ENCODE results near the gene CYP3A7. TPM values are rescaled to one million over a fixed set of nuclear protein-coding genes. Genes with fewer than 3 reads are reported as not detected.

The CYP3A7 gene
- total and polyA plus RNA-seq, 12 donors = not detected

GRCh38 chr7:99733448-99733847 is 1.5 kb downstream of the CYP3A7 start:
- TF ChIP-seq CTCF (IDR thresholded peaks at IDR 0.05) = peak in 2 of 9 donors; percentile 12 to 32
- Histone ChIP-seq H3K4me3 (no peak overlapping the region), H3K27me3 (no peaks in the 10 kb centered on the region), H3K9me3 (no peaks in the 10 kb centered on the region), H3K36me3 (peaks cover 0 to 13% (median 0%) of the 10 kb centered on the region in 9 donors), H3K27ac (no peak overlapping the region), H3K4me1 (no peaks in the 10 kb centered on the region)
- WGBS, 2 donors = 92 to 94% methylated on average over 2 of the region's 2 CpGs
- intact Hi-C loops (cut with DNase I) = loop anchor here in 1 of 10 donors (2.0 kb wide), 1 partner anchor 47 kb away; no protein-coding TSS in a partner anchor
- DNase-seq (no peak), ATAC-seq (no peak)

- Histone ChIP-seq H3K36me3 (peaks cover 0 to 12% (median 0%) of the 10 kb centered on the region in 9 donors), H3K4me1 (no peaks in the 10 kb centered on the region), H3K27ac (no peak overlapping the region), H3K4me3 (no peak overlapping the region), H3K9me3 (no peaks in the 10 kb centered on the region), H3K27me3 (no peaks in the 10 kb centered on the region)
- ATAC-seq (no peak), DNase-seq (no peak)
- TF ChIP-seq CTCF (IDR thresholded peaks at IDR 0.05) = no peak
- WGBS, 2 donors = 85 to 89% methylated on average over 3 of the region's 3 CpGs
- intact Hi-C loops (cut with DNase I) = loop anchor here in 1 of 10 donors (2.0 kb wide), 1 partner anchor 48 kb away; no protein-coding TSS in a partner anchor
Observed at GRCh38 chr7:99733003-99733402, 2.0 kb downstream of the CYP3A7 start.

DNA sequence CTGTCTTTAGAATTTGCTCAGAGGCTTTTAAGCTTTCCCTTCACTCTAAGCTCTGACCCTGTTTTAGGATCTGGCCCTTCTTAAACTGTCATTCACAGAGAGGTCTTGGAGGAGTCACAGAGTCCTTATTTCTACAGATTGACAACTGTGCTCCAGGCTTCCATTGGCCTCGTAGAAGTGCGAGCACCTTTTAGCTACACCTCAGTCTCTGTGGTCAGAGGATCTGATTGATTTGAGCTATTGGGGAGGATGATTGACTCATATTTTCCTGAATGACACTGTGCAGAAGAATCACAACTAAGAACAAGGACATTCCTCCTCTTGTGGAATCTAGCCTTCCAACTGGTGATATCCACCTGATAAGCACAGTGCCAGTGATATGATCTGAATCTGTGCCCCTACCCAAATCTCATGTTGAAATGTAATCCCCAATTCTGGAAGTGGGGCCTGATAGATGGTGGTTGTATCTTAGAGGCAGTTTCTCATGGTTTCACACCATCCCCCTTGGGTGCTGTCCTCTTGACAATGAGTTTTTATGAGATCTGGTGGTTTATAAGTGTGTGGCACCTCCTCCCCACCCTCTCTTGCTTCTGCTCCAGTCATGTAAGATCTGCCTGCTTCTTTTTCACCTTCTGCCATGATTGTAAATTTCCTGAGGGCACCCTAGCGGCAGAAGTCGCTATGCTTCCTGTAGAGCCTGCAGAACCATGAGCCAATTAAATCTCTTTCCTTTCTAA is 3.2 kb downstream of the CYP3A7 start:
- Histone ChIP-seq H3K27me3 (no peaks in the 10 kb centered on the region), H3K36me3 (peaks cover 0 to 4% (median 0%) of the 10 kb centered on the region in 9 donors), H3K4me1 (no peaks in the 10 kb centered on the region), H3K27ac (no peak overlapping the region), H3K4me3 (no peak overlapping the region), H3K9me3 (no peaks in the 10 kb centered on the region)
- WGBS, 2 donors = 93 to 94% methylated on average over 4 of the region's 4 CpGs
- intact Hi-C loops (cut with DNase I) = loop anchor here in 1 of 10 donors (2.0 kb wide), 1 partner anchor 49 kb away; no protein-coding TSS in a partner anchor
- no peak for DNase-seq
- TF ChIP-seq CTCF (IDR thresholded peaks at IDR 0.05) = no peak
- no peak for ATAC-seq

DNA sequence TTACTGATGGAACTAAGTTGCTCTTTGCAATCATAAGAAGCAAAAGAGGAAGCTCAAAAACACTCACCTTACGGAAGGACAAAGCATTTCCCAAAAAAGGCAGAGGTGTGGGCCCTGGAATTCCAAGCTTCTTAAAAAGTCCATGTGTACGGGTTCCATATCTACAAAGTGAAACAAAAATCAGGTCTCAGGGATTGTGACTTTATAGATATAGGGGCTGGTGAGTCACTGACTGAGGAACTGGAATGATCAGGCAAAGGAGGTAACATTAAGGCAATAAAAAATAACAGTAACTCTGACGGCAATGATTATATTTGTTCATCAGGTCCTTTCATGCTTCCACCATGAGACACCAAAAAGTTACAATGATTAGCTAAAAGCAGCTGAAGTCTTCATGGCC is 4.0 kb downstream of the CYP3A7 start:
- WGBS, 2 donors = 84 to 86% methylated on average over 3 of the region's 3 CpGs
- H3K36me3 ChIP-seq = no peaks in the 10 kb centered on the region
- H3K4me1 ChIP-seq = no peaks in the 10 kb centered on the region
- intact Hi-C loops (cut with DNase I) = no loop called here
- H3K27ac ChIP-seq = no peak overlapping the region
- TF ChIP-seq CTCF (IDR thresholded peaks at IDR 0.05) = no peak
- H3K4me3 ChIP-seq = no peak overlapping the region
- no peaks in the 10 kb centered on the region for H3K9me3 ChIP-seq
- DNase-seq = no peak
- no peaks in the 10 kb centered on the region for H3K27me3 ChIP-seq
- ATAC-seq = no peak

Data from heart right ventricle (tissue), 16 donors.